Mesothelial cell of epicardium (in vitro differentiated cells): ENCODE measurements around the gene ANO9. TPM values are rescaled to one million over a fixed set of nuclear protein-coding genes. Genes with fewer than 3 reads are reported as not detected.

Experiments used
- DNase-seq, 2 experiments: peaks; one replicate each; pipeline ENCODE4 v3.0.0; 2021; ENCODE audit warnings: low spot score in 2 of 2; ENCODE audit not compliant: unreplicated experiment in 2 of 2
- H3K27ac Mint-ChIP-seq: 2 replicates; pipeline ENCODE4 v1.8.0; 2021; ENCODE audit warnings: mixed read lengths
- H3K27me3 Mint-ChIP-seq: 2 replicates; pipeline ENCODE4 v1.8.0; 2021; ENCODE audit warnings: low read depth, mixed read lengths
- H3K36me3 Mint-ChIP-seq: 2 replicates; pipeline ENCODE4 v1.8.0; 2021; ENCODE audit warnings: mixed read lengths
- H3K4me1 Mint-ChIP-seq: 2 replicates; pipeline ENCODE4 v1.8.0; 2021; ENCODE audit warnings: mixed read lengths
- H3K4me3 Mint-ChIP-seq: 2 replicates; pipeline ENCODE4 v1.8.0; 2021; ENCODE audit warnings: mild to moderate bottlenecking, moderate library complexity, mixed read lengths
- H3K9me3 Mint-ChIP-seq: 2 replicates; pipeline ENCODE4 v1.8.0; 2021; ENCODE audit warnings: mixed read lengths
- total RNA-seq: library from RNA; stranded (reverse); gene quantifications from 3 replicates; pipeline ENCODE4 v1.2.1, GENCODE V29; 2021
- TF ChIP-seq, protein P1 (sequence below): fragments of 200-600 bp; sonication (generic); IDR thresholded peaks from one replicate; pipeline ENCODE4 v1.5.0; 2021; ENCODE audit warnings: antibody characterized with exemption; ENCODE audit not compliant: unreplicated experiment

ANO9 gene
- total RNA-seq, 1 donor from 2014 or later: 30.6 TPM

DNA sequence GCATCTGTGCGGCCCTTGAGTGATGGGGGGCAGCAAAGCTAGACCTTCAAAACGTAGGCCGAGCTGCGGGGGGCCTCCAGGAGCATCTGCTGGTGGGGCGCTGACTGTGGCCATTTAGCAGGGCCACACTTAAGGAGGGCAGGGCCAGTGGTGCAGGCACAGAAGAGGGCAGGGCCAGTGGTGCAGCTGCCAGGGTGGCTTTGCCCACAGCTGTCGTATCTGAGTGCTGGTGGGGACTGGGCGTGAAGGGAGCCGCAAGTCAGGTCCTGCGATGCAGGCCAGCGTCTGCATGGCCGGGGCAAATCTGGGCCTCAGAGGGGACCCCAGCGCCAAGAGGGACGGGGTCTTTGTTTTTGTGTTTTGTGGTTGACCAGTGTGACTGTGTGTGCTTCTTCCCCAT lies 37.5 kb upstream of the ANO9 start:
- TF ChIP-seq, protein P1, sequence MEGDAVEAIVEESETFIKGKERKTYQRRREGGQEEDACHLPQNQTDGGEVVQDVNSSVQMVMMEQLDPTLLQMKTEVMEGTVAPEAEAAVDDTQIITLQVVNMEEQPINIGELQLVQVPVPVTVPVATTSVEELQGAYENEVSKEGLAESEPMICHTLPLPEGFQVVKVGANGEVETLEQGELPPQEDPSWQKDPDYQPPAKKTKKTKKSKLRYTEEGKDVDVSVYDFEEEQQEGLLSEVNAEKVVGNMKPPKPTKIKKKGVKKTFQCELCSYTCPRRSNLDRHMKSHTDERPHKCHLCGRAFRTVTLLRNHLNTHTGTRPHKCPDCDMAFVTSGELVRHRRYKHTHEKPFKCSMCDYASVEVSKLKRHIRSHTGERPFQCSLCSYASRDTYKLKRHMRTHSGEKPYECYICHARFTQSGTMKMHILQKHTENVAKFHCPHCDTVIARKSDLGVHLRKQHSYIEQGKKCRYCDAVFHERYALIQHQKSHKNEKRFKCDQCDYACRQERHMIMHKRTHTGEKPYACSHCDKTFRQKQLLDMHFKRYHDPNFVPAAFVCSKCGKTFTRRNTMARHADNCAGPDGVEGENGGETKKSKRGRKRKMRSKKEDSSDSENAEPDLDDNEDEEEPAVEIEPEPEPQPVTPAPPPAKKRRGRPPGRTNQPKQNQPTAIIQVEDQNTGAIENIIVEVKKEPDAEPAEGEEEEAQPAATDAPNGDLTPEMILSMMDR: no peak
- H3K36me3 Mint-ChIP-seq: peaks cover 15% of the 10 kb centered on the region
- DNase-seq: no peak
- H3K4me3 Mint-ChIP-seq: no peak overlapping the region
- peaks cover 14% of the 10 kb centered on the region for H3K9me3 Mint-ChIP-seq
- H3K27ac Mint-ChIP-seq: no peak overlapping the region
- H3K4me1 Mint-ChIP-seq: no peaks in the 10 kb centered on the region
- no peaks in the 10 kb centered on the region for H3K27me3 Mint-ChIP-seq

- H3K27ac Mint-ChIP-seq: no peak overlapping the region
- no peaks in the 10 kb centered on the region for H3K4me1 Mint-ChIP-seq
- H3K36me3 Mint-ChIP-seq: peaks cover 10% of the 10 kb centered on the region
- H3K27me3 Mint-ChIP-seq: no peaks in the 10 kb centered on the region
- peak in 1 of 2 experiments; percentile 16 for DNase-seq
- H3K4me3 Mint-ChIP-seq: no peak overlapping the region
- peaks cover 4% of the 10 kb centered on the region for H3K9me3 Mint-ChIP-seq
- TF ChIP-seq, protein P1: no peak
Measured at GRCh38 chr11:477052-477715, 35.4 kb upstream of the ANO9 start.

- H3K4me1 Mint-ChIP-seq: no peaks in the 10 kb centered on the region
- H3K9me3 Mint-ChIP-seq: peaks cover 1% of the 10 kb centered on the region
- H3K27me3 Mint-ChIP-seq: no peaks in the 10 kb centered on the region
- no peak for DNase-seq
- H3K27ac Mint-ChIP-seq: no peak overlapping the region
- TF ChIP-seq, protein P1: no peak
- H3K4me3 Mint-ChIP-seq: no peak overlapping the region
- H3K36me3 Mint-ChIP-seq: peaks cover 8% of the 10 kb centered on the region
Measured at GRCh38 chr11:476416-476815, 34.6 kb upstream of the ANO9 start.

- H3K36me3 Mint-ChIP-seq: peaks cover 3% of the 10 kb centered on the region
- TF ChIP-seq, protein P1: no peak
- no peak overlapping the region for H3K4me3 Mint-ChIP-seq
- no peaks in the 10 kb centered on the region for H3K9me3 Mint-ChIP-seq
- no peak for DNase-seq
- H3K27ac Mint-ChIP-seq: no peak overlapping the region
- no peaks in the 10 kb centered on the region for H3K4me1 Mint-ChIP-seq
- no peaks in the 10 kb centered on the region for H3K27me3 Mint-ChIP-seq
Measured at GRCh38 chr11:475941-476340, 34.1 kb upstream of the ANO9 start.

- TF ChIP-seq, protein P1: no peak
- H3K4me3 Mint-ChIP-seq: no peak overlapping the region
- H3K36me3 Mint-ChIP-seq: peaks cover 3% of the 10 kb centered on the region
- H3K27ac Mint-ChIP-seq: no peak overlapping the region
- H3K4me1 Mint-ChIP-seq: peaks cover 2% of the 10 kb centered on the region
- no peaks in the 10 kb centered on the region for H3K9me3 Mint-ChIP-seq
- H3K27me3 Mint-ChIP-seq: no peaks in the 10 kb centered on the region
- DNase-seq: no peak
Measured at GRCh38 chr11:474914-475506, 33.2 kb upstream of the ANO9 start.
